Sigmoid colon (tissue), 3 donors: Measurements from ENCODE around the gene ZNF217.

Experiments
- CTCF ChIP-seq, 4 experiments: fragments of 450-650 bp in 3 of 4; fragments of 200-600 bp in 1 of 4; IDR thresholded peaks; one replicate each; pipeline ENCODE4 v1.5.1; 2016 to 2019; ENCODE audit warnings: antibody characterized with exemption in 4 of 4, mild to moderate bottlenecking in 3 of 4, moderate library complexity in 2 of 4
- POLR2A ChIP-seq, 2 donors: fragments of 450-650 bp; IDR thresholded peaks; one replicate each; pipeline ENCODE4 v1.6.1; 2016; ENCODE audit warnings: antibody characterized with exemption in 2 of 2, mild to moderate bottlenecking in 2 of 2, moderate library complexity in 2 of 2

DNA sequence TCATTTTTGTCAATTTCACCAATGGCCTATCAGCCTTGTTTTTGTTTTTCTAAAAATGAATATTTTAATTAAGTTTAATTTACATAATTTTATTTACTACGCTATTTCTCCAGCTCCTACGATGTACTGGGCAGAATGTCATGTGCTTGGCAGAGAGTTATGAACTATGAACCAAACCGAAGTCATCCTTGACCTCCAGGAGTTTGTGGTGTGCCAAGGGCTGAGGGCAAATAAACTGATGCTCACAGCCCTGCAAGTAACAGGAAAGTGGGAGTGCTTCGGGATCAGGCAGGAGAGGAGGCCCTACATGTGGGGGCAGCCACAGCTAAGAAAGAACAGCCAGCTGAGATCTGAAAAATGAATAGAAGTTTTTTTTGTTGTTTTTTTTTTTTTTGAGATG lies 38.6 kb downstream of the ZNF217 start:
- TF ChIP-seq CTCF (IDR thresholded peaks at IDR 0.05) (no peak), POLR2A (IDR thresholded peaks at IDR 0.05) (no peak)
